Loucy (cell line): ENCODE results near the gene HEATR5A.

ENCODE experiments used
- H2AFZ ChIP-seq: fragments of 200-600 bp; sonication (generic); 2 replicates; pipeline ENCODE4 v1.6.0; 2016; ENCODE audit warnings: antibody characterized with exemption, mild to moderate bottlenecking, low read length, moderate library complexity
- H3F3A ChIP-seq: fragments of 200-600 bp; 2 replicates; pipeline ENCODE4 v1.6.0; 2016; ENCODE audit warnings: antibody characterized with exemption, low read depth, mild to moderate bottlenecking
- H3K27me3 ChIP-seq: fragments of 200-600 bp; sonication (generic); 2 replicates; pipeline ENCODE4 v1.6.1; 2014; ENCODE audit warnings: low read length, mild to moderate bottlenecking; ENCODE audit not compliant: insufficient read depth, poor library complexity, severe bottlenecking
- H3K36me3 ChIP-seq: fragments of 200-600 bp; sonication (generic); 2 replicates; pipeline ENCODE4 v1.6.1; 2016; ENCODE audit warnings: low read length; ENCODE audit not compliant: insufficient read depth
- H3K4me1 ChIP-seq: fragments of 200-600 bp; sonication (generic); 2 replicates; pipeline ENCODE4 v1.5.1; 2014; ENCODE audit warnings: low read length, mild to moderate bottlenecking; ENCODE audit not compliant: insufficient read depth, poor library complexity, severe bottlenecking
- H3K4me2 ChIP-seq: fragments of 200-600 bp; sonication (generic); 2 replicates; pipeline ENCODE4 v1.6.0; 2014; ENCODE audit warnings: antibody characterized with exemption, low read length, low read depth, mild to moderate bottlenecking; ENCODE audit not compliant: poor library complexity, severe bottlenecking
- H3K4me3 ChIP-seq: fragments of 200-600 bp; sonication (generic); 2 replicates; pipeline ENCODE4 v1.5.1; 2014; ENCODE audit warnings: low read length, mild to moderate bottlenecking, mixed read lengths; ENCODE audit not compliant: poor library complexity, severe bottlenecking
- H3K79me2 ChIP-seq: fragments of 200-600 bp; sonication (generic); 2 replicates; pipeline ENCODE4 v1.6.1; 2014; ENCODE audit warnings: low read length; ENCODE audit not compliant: insufficient read depth
- H3K9ac ChIP-seq: fragments of 200-600 bp; sonication (generic); 2 replicates; pipeline ENCODE4 v1.6.0; 2014; ENCODE audit warnings: mild to moderate bottlenecking, low read depth, low read length, moderate library complexity; ENCODE audit not compliant: poor library complexity, severe bottlenecking
- H3K9me2 ChIP-seq: fragments of 200-600 bp; sonication (generic); replicated peaks from 2 replicates; pipeline ENCODE4 v1.6.1; 2016; ENCODE audit warnings: low read depth, low read length, mixed read lengths
- H3K9me3 ChIP-seq: fragments of 200-600 bp; sonication (generic); 2 replicates; pipeline ENCODE4 v1.6.1; 2014; ENCODE audit warnings: mild to moderate bottlenecking, antibody characterized with exemption, low read length, low read depth; ENCODE audit not compliant: insufficient read depth
- H4K20me1 ChIP-seq: fragments of 200-600 bp; sonication (generic); 2 replicates; pipeline ENCODE4 v1.6.0; 2014; ENCODE audit warnings: antibody characterized with exemption, low read length, mild to moderate bottlenecking; ENCODE audit not compliant: insufficient read depth, poor library complexity, severe bottlenecking
- EZH2phosphoT487 ChIP-seq: fragments of 200-600 bp; IDR thresholded peaks from 2 replicates; pipeline ENCODE4 v1.6.1; 2018; ENCODE audit warnings: antibody characterized with exemption, mild to moderate bottlenecking, moderate library complexity, borderline replicate concordance
- TF ChIP-seq, protein P1 (sequence below): fragments of 200-600 bp; sonication (generic); conservative IDR thresholded peaks from 2 replicates; pipeline ENCODE4 v1.5.1; 2014; ENCODE audit warnings: mild to moderate bottlenecking, antibody characterized with exemption, low read length

The HEATR5A gene

DNA sequence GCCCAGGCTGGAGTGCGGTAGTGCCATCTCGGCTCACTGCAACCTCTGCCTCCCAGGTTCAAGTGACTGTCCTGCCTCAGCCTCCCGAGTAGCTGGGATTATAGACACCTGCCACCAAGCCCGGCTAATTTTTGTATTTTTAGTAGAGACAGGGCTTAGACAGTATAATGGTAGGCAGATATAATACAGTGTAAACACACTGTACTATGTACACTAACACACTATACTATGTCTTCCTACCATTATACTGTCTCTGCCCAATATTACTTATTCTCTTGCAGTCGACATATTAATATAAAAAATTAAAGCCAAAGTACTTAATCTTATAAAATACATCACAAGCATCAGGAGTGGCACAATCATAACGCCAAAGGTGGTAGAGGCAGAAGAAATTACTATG is 21.9 kb upstream of the HEATR5A start:
- TF ChIP-seq EZH2phosphoT487: no peak
- TF ChIP-seq, protein P1, sequence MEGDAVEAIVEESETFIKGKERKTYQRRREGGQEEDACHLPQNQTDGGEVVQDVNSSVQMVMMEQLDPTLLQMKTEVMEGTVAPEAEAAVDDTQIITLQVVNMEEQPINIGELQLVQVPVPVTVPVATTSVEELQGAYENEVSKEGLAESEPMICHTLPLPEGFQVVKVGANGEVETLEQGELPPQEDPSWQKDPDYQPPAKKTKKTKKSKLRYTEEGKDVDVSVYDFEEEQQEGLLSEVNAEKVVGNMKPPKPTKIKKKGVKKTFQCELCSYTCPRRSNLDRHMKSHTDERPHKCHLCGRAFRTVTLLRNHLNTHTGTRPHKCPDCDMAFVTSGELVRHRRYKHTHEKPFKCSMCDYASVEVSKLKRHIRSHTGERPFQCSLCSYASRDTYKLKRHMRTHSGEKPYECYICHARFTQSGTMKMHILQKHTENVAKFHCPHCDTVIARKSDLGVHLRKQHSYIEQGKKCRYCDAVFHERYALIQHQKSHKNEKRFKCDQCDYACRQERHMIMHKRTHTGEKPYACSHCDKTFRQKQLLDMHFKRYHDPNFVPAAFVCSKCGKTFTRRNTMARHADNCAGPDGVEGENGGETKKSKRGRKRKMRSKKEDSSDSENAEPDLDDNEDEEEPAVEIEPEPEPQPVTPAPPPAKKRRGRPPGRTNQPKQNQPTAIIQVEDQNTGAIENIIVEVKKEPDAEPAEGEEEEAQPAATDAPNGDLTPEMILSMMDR: no peak
- Histone ChIP-seq H3K4me3 (no peak overlapping the region), H3K9me3 (no peaks in the 10 kb centered on the region), H3K4me2 (no peak overlapping the region), H3K79me2 (no peaks in the 10 kb centered on the region), H3K9me2 (no peaks in the 10 kb centered on the region), H4K20me1 (no peaks in the 10 kb centered on the region), H3F3A (no peaks in the 10 kb centered on the region), H3K4me1 (no peaks in the 10 kb centered on the region), H3K27me3 (no peaks in the 10 kb centered on the region), H3K9ac (no peak overlapping the region), H2AFZ (no peak overlapping the region), H3K36me3 (no peaks in the 10 kb centered on the region)

DNA sequence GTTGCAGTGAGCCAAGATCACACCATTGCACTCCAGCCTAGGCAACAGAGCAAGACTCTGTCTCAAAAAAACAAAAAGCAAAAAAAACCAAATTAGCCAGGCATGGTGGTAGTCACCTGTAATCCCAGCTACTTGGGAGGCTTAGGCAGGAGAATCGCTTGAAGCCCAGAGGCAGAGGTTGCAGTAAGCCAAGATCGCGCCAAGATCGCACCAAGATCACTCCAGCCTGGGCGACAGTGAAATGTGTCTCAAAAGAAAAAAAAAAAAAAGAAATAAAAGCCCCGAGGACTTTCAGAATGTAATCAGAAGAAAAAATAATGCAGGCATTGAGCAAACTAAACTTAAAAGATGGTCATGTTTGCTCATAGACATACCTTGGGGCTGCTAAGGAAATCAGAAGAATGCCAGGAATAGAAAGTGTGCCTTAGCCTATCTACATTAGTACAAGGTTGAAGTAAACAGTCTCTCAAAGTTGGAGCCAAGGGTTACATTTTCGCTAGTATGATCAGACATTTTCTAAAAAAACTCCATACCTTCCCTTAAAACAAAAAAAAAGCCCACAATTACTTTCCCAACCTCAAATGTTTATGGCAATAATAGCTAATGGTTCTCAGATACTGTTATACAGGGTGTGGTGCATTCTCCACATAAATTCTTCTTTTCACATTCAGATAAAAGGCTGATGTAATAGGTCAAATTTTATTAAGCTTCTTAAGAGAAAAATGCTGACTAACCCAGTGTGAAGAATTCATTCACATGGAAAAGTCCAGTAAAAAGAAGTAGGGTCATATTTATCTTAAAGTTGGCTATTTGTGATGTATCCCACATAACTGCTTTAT is 21.1 kb upstream of the HEATR5A start:
- H3K36me3 ChIP-seq: no peaks in the 10 kb centered on the region
- no peaks in the 10 kb centered on the region for H3K9me3 ChIP-seq
- H3F3A ChIP-seq: no peaks in the 10 kb centered on the region
- TF ChIP-seq, protein P1: no peak
- no peak for TF ChIP-seq EZH2phosphoT487
- H2AFZ ChIP-seq: no peak overlapping the region
- no peaks in the 10 kb centered on the region for H3K4me1 ChIP-seq
- H3K27me3 ChIP-seq: no peaks in the 10 kb centered on the region
- H4K20me1 ChIP-seq: no peaks in the 10 kb centered on the region
- H3K4me2 ChIP-seq: no peak overlapping the region
- H3K79me2 ChIP-seq: no peaks in the 10 kb centered on the region
- no peaks in the 10 kb centered on the region for H3K9me2 ChIP-seq
- no peak overlapping the region for H3K9ac ChIP-seq
- no peak overlapping the region for H3K4me3 ChIP-seq

DNA sequence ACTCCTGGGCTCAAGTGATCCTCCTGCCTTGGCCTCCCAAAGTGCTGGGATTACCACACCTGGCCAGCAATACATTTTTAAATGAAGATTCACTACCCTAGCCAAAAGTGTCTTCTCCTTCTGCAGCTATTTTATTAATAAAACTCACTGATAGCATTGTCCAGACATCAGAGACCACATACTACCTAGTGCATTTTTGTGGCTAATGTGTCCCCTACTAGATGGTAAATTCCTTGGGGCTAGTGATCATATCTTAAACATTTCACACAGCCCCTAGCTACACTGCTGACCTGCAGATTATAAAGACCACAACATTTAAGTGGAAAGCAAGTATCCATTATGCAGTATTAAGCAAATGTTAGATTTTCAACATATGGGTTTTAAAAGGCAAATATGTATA is 19.9 kb upstream of the HEATR5A start:
- H3K9me3 ChIP-seq: no peaks in the 10 kb centered on the region
- no peaks in the 10 kb centered on the region for H3K9me2 ChIP-seq
- H3F3A ChIP-seq: no peaks in the 10 kb centered on the region
- no peaks in the 10 kb centered on the region for H3K36me3 ChIP-seq
- H4K20me1 ChIP-seq: no peaks in the 10 kb centered on the region
- H3K4me3 ChIP-seq: no peak overlapping the region
- no peaks in the 10 kb centered on the region for H3K4me1 ChIP-seq
- no peak overlapping the region for H3K4me2 ChIP-seq
- H3K79me2 ChIP-seq: no peaks in the 10 kb centered on the region
- no peaks in the 10 kb centered on the region for H3K27me3 ChIP-seq
- no peak overlapping the region for H2AFZ ChIP-seq
- no peak overlapping the region for H3K9ac ChIP-seq
- TF ChIP-seq EZH2phosphoT487: no peak
- TF ChIP-seq, protein P1: no peak
